NB4 (cell line): ENCODE data around the gene KAZN.

Experiments
- CTCF ChIP-seq: IDR thresholded peaks from one replicate; pipeline ENCODE4 v1.5.1; 2012; ENCODE audit warnings: low read depth, low read length
- MYC ChIP-seq: IDR thresholded peaks from 2 replicates; pipeline ENCODE4 v1.6.1; 2011; ENCODE audit warnings: low read depth, low read length
- POLR2A ChIP-seq: IDR thresholded peaks from 2 replicates; pipeline ENCODE4 v1.6.1; 2011; ENCODE audit warnings: mild to moderate bottlenecking; ENCODE audit not compliant: insufficient read length; ENCODE audit errors: extremely low read depth
- TF ChIP-seq, protein P1 (sequence below): IDR thresholded peaks from 2 replicates; pipeline ENCODE4 v1.6.1; 2011; ENCODE audit warnings: low read depth, low read length

- TF ChIP-seq, protein P1, sequence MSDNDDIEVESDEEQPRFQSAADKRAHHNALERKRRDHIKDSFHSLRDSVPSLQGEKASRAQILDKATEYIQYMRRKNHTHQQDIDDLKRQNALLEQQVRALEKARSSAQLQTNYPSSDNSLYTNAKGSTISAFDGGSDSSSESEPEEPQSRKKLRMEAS, result no peak
- no peak for TF ChIP-seq CTCF
- TF ChIP-seq POLR2A, result no peak
- no peak for TF ChIP-seq MYC
Observed at GRCh38 chr1:14561014-14561693, 37.3 kb upstream of the KAZN start.
